GM12878 (cell line): ENCODE data around the gene GADD45A. TPM values are rescaled to one million over a fixed set of nuclear protein-coding genes. Genes with fewer than 3 reads are reported as not detected.

Experiments used
- ATAC-seq: fragments of 200-7000 bp; cut with Tn5 transposase; 3 replicates; pipeline ENCODE4 v1.9.1; 2020; ENCODE audit warnings: mild to moderate bottlenecking, moderate library complexity
- BruUV-seq: library from RNA; stranded (reverse); fragments of 400-500 nt; replicated peaks from 2 replicates; lab custom pipeline; 2021; lab: Mats Ljungman, UMichigan
- CTCF ChIA-PET: fragments of 300-600 bp; sonication (Branson Sonifier 250); formaldehyde crosslinking; extraction: SDS; loops from one replicate; lab custom pipeline; 2021; ENCODE audit warnings: inconsistent platforms; lab: Yijun Ruan, JAX
- POLR2A ChIA-PET: fragments of 350-600 bp; formaldehyde crosslinking; extraction: SDS; loops from one replicate; lab custom pipeline; 2021; ENCODE audit warnings: inconsistent platforms; lab: Charles Lee
- RAD21 ChIA-PET: fragments of 300-600 bp; sonication (Branson Sonifier 250); formaldehyde crosslinking; loops from one replicate; lab custom pipeline; 2023; ENCODE audit warnings: antibody characterized with exemption; ENCODE audit not compliant: unreplicated experiment; lab: Charles Lee
- SMC1A ChIA-PET: fragments of 300-600 bp; sonication (Branson Sonifier 250); formaldehyde crosslinking; loops from one replicate; lab custom pipeline; 2023; ENCODE audit not compliant: unreplicated experiment, uncharacterized antibody; lab: Charles Lee
- DNase-seq: peaks from one replicate; pipeline ENCODE4 v3.0.0-alpha.2; 2011; ENCODE audit warnings: low read depth, low spot score
- FAIRE-seq: peaks from 3 replicates; lab custom pipeline; 2011; peaks lifted over from hg19 to GRCh38; lab: Jason Lieb, UNC
- H2AFZ ChIP-seq: 2 replicates; pipeline ENCODE4 v1.6.0; 2011; ENCODE audit warnings: low read depth, low read length, control low read depth; ENCODE audit not compliant: control insufficient read depth
- H3K27ac ChIP-seq: 2 replicates; pipeline ENCODE4 v1.5.1; 2011; ENCODE audit warnings: control low read depth; ENCODE audit not compliant: control insufficient read depth, insufficient read depth
- H3K27me3 ChIP-seq, 2 experiments: replicated peaks in 1 of 2; 2 replicates each; pipeline versions ENCODE4 v1.6.0 to v1.6.1; 2011; ENCODE audit warnings: low read length in 1 of 2; ENCODE audit not compliant: control insufficient read depth in 2 of 2, insufficient read depth in 2 of 2
- H3K36me3 ChIP-seq, 2 experiments: 2 replicates each; pipeline ENCODE4 v1.5.1; 2011; ENCODE audit warnings: low read length in 1 of 2; ENCODE audit not compliant: control insufficient read depth in 2 of 2, insufficient read depth in 2 of 2
- H3K4me1 ChIP-seq: 2 replicates; pipeline ENCODE4 v1.6.1; 2011; ENCODE audit warnings: mild to moderate bottlenecking, low read length, moderate library complexity, mixed read lengths; ENCODE audit not compliant: control insufficient read depth, insufficient read depth
- H3K4me2 ChIP-seq: 2 replicates; pipeline ENCODE4 v1.6.0; 2011; ENCODE audit warnings: control low read depth; ENCODE audit not compliant: control insufficient read depth, insufficient read depth
- H3K4me3 ChIP-seq: fragments of 200-600 bp; sonication (generic); 2 replicates; pipeline ENCODE4 v1.5.1; 2016
- H3K79me2 ChIP-seq: 2 replicates; pipeline ENCODE4 v1.6.0; 2011; ENCODE audit warnings: low read length; ENCODE audit not compliant: control insufficient read depth, insufficient read depth
- H3K9ac ChIP-seq: 2 replicates; pipeline ENCODE4 v1.8.0; 2011; ENCODE audit warnings: low read length, control low read depth, mixed read lengths; ENCODE audit not compliant: control insufficient read depth, insufficient read depth
- H3K9me3 ChIP-seq: replicated peaks from 3 replicates; pipeline ENCODE4 v1.5.1; 2011; ENCODE audit warnings: mild to moderate bottlenecking, low read length; ENCODE audit not compliant: control insufficient read depth, insufficient read depth
- H4K20me1 ChIP-seq: 2 replicates; pipeline ENCODE4 v1.6.0; 2011; ENCODE audit not compliant: control insufficient read depth, insufficient read depth
- FOXK2 ChIP-seq: fragments of 450-650 bp; IDR thresholded peaks from 2 replicates; pipeline ENCODE4 v1.6.1; 2017; ENCODE audit warnings: mild to moderate bottlenecking, moderate library complexity
- GATAD2B ChIP-seq: fragments of 450-650 bp; conservative IDR thresholded peaks from 2 replicates; pipeline ENCODE4 v1.6.1; 2017; ENCODE audit warnings: low read depth, mild to moderate bottlenecking, moderate library complexity
- IKZF2 ChIP-seq, 2 experiments: fragments of 450-650 bp; IDR thresholded peaks; 2 replicates each; pipeline ENCODE4 v1.6.1; 2017; ENCODE audit warnings: mild to moderate bottlenecking in 2 of 2, moderate library complexity in 2 of 2
- MAX ChIP-seq: IDR thresholded peaks from 2 replicates; pipeline ENCODE4 v1.6.1; 2012; ENCODE audit warnings: low read depth, low read length, improper control_type of control experiment
- NR2F1 ChIP-seq: fragments of 450-650 bp; conservative IDR thresholded peaks from 2 replicates; pipeline ENCODE4 v1.6.1; 2017; ENCODE audit warnings: mild to moderate bottlenecking
- POLR2AphosphoS5 ChIP-seq: IDR thresholded peaks from 2 replicates; pipeline ENCODE4 v1.6.1; 2011; ENCODE audit warnings: mild to moderate bottlenecking, low read length, inconsistent platforms
- SIX5 ChIP-seq: IDR thresholded peaks from 2 replicates; pipeline ENCODE4 v1.6.1; 2011; ENCODE audit warnings: mild to moderate bottlenecking, low read depth, low read length, moderate library complexity; ENCODE audit not compliant: severe bottlenecking
- WGBS: methylation state at CpG from one replicate; pipeline ENCODE4 v1.1.6; 2016; ENCODE audit warnings: low lambda C conversion rate; ENCODE audit not compliant: insufficient replicate concordance, insufficient coverage; ENCODE audit errors: missing lambda C conversion rate; 5-methylcytosine and 5-hydroxymethylcytosine counted together
- in situ Hi-C: fragments of 300-500 bp; cut with MboI; formaldehyde crosslinking; loops from 9 replicates; pipeline ENCODE4 v1.14.3; 2018; ENCODE audit warnings: mixed read lengths
- intact Hi-C: fragments of 100-400 bp; cut with micrococcal nuclease; formaldehyde crosslinking; loops from one replicate; pipeline ENCODE4 v1.14.2; 2022; ENCODE audit not compliant: unreplicated experiment
- polyA plus RNA-seq, 11 experiments: library from polyadenylated mRNA; depleted of rRNA in 4 of 11; unstranded in 6 of 11; stranded (reverse) in 5 of 11; fragments of >200 nt; fragmentation: Nextera tagmentation in 4 of 11; fragmentation: Illumina TruSeq in 1 of 11; extraction: Ambion mirVana in 4 of 11; extraction: Trizol in 1 of 11; gene quantifications; 1 replicate in 1 of 11; 2 replicates in 10 of 11; pipeline versions ENCODE4 v1.2.1 to v1.2.3, GENCODE V29; 2011 to 2016; ENCODE audit warnings: inconsistent platforms in 2 of 11, missing spikeins in 2 of 11, low read depth in 1 of 11
- total RNA-seq, 4 experiments: library from RNA; depleted of rRNA in 3 of 4; stranded (reverse); fragments of >200 nt in 3 of 4; fragmentation: Illumina TruSeq in 1 of 4; extraction: Trizol in 1 of 4; gene quantifications; 2 replicates each; pipeline versions ENCODE4 v1.2.1 to v1.2.3, GENCODE V29; 2013 to 2021
- TF ChIP-seq, protein P1 (sequence below): IDR thresholded peaks from 2 replicates; pipeline ENCODE4 v1.6.1; 2011; ENCODE audit warnings: borderline replicate concordance, low read depth, mild to moderate bottlenecking, moderate library complexity, low read length; ENCODE audit not compliant: insufficient read depth, poor library complexity, severe bottlenecking
- TF ChIP-seq, protein P2 (sequence below): fragments of 450-650 bp; conservative IDR thresholded peaks from 2 replicates; pipeline ENCODE4 v1.6.1; 2017; ENCODE audit warnings: mild to moderate bottlenecking, moderate library complexity

The GADD45A gene
- total and polyA plus RNA-seq, 10 of the 15 experiments (the other 5 are each of a cell fraction or from before 2014, with no cell fraction given) = 4.7 to 48.9 (median 18.5) TPM

DNA sequence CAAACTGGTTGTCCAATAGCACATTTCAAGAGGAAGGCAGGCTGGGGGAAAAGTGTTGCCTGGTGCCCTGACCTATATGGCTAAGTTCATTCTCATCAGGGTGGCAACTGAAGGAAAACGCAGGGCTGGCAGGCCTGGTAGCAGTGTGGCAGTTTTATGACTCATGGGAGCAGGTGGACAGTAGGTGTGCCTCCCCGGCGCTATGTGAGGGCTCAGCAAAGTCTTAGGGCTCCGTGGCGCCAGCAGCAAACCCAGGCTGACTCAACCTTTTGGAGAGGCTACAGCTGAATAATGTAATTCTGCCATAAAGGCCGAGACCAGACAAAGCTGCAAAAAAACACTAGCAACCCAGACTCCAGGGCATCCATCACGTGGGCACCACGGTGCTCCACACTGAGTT, 23.6 kb downstream of the GADD45A start:
- ChIA-PET SMC1A (interaction anchor here (1.0 kb wide), 1 partner anchor 10 kb away, joined by 3 read pairs; no protein-coding TSS in a partner anchor), RAD21 (no interaction called here), CTCF (interaction anchor here (1.0 to 1.9 kb wide), 3 partner anchors 15 to 52 kb away, joined by 3 to 7 read pairs (median 3); no protein-coding TSS in a partner anchor), POLR2A (no interaction called here)
- in situ Hi-C loops = no loop called here
- DNase-seq (no peak), FAIRE-seq (no peak), ATAC-seq (no peak)
- H3K79me2 ChIP-seq = no peaks in the 10 kb centered on the region
- no peak overlapping the region for H2AFZ ChIP-seq
- no peak overlapping the region for H3K4me3 ChIP-seq
- no peak overlapping the region for H3K9ac ChIP-seq
- TF ChIP-seq NR2F1 = no peak
- TF ChIP-seq SIX5 = no peak
- TF ChIP-seq GATAD2B = no peak
- TF ChIP-seq, protein P1, sequence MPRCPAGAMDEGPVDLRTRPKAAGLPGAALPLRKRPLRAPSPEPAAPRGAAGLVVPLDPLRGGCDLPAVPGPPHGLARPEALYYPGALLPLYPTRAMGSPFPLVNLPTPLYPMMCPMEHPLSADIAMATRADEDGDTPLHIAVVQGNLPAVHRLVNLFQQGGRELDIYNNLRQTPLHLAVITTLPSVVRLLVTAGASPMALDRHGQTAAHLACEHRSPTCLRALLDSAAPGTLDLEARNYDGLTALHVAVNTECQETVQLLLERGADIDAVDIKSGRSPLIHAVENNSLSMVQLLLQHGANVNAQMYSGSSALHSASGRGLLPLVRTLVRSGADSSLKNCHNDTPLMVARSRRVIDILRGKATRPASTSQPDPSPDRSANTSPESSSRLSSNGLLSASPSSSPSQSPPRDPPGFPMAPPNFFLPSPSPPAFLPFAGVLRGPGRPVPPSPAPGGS = no peak
- no peak for TF ChIP-seq FOXK2
- TF ChIP-seq IKZF2 (IDR thresholded peaks at IDR 0.05) = no peak
- TF ChIP-seq, protein P2, sequence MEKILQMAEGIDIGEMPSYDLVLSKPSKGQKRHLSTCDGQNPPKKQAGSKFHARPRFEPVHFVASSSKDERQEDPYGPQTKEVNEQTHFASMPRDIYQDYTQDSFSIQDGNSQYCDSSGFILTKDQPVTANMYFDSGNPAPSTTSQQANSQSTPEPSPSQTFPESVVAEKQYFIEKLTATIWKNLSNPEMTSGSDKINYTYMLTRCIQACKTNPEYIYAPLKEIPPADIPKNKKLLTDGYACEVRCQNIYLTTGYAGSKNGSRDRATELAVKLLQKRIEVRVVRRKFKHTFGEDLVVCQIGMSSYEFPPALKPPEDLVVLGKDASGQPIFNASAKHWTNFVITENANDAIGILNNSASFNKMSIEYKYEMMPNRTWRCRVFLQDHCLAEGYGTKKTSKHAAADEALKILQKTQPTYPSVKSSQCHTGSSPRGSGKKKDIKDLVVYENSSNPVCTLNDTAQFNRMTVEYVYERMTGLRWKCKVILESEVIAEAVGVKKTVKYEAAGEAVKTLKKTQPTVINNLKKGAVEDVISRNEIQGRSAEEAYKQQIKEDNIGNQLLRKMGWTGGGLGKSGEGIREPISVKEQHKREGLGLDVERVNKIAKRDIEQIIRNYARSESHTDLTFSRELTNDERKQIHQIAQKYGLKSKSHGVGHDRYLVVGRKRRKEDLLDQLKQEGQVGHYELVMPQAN = no peak
- no peak for TF ChIP-seq POLR2AphosphoS5
- no peak for TF ChIP-seq MAX
- intact Hi-C loops = no loop called here
- no peaks in the 10 kb centered on the region for H3K4me1 ChIP-seq
- H4K20me1 ChIP-seq = no peaks in the 10 kb centered on the region
- no peaks in the 10 kb centered on the region for H3K9me3 ChIP-seq
- H3K27ac ChIP-seq = no peak overlapping the region
- BruUV-seq = no TSS peak
- no peaks in the 10 kb centered on the region for H3K36me3 ChIP-seq
- no peak overlapping the region for H3K4me2 ChIP-seq
- WGBS = 56% methylated on average over 8 of the region's 8 CpGs
- no peaks in the 10 kb centered on the region; a peak in 2 of 4 replicates for H3K27me3 ChIP-seq
